CD14-positive monocyte (primary cell): ENCODE results near the gene PHACTR2. TPM values are rescaled to one million over a fixed set of nuclear protein-coding genes. Genes with fewer than 3 reads are reported as not detected.
A peak's percentile ranks its signal among the peaks of the same experiment; 100 is the strongest.

Experiments
- DNase-seq, 3 donors: peaks; one replicate each; pipeline ENCODE4 v3.0.0-alpha.2; 2011 to 2022
- H2AFZ ChIP-seq: 2 replicates; pipeline ENCODE4 v1.6.0; 2012; ENCODE audit warnings: mild to moderate bottlenecking, low read depth, low read length, inconsistent platforms; ENCODE audit not compliant: insufficient read depth, poor library complexity, severe bottlenecking
- H3K27ac ChIP-seq, 2 donors: 1 replicate in 1 of 2; 2 replicates in 1 of 2; pipeline ENCODE4 v1.5.1; 2012 to 2013; ENCODE audit warnings: low read length in 2 of 2, control low read depth in 1 of 2, inconsistent platforms in 1 of 2, low read depth in 1 of 2, mild to moderate bottlenecking in 1 of 2
- H3K27me3 ChIP-seq, 2 donors: one replicate each; pipeline versions ENCODE4 v1.6.0 to v1.6.1; 2011 to 2013; ENCODE audit warnings: low read length in 2 of 2; ENCODE audit not compliant: control insufficient read depth in 2 of 2, insufficient read depth in 2 of 2
- H3K36me3 ChIP-seq, 2 donors: replicated peaks in 1 of 2; 1 replicate in 1 of 2; 2 replicates in 1 of 2; pipeline versions ENCODE4 v1.5.1 to v1.6.1; 2012 to 2013; ENCODE audit warnings: low read length in 2 of 2, control low read depth in 1 of 2, inconsistent platforms in 1 of 2, mild to moderate bottlenecking in 1 of 2; ENCODE audit not compliant: insufficient read depth in 2 of 2, control insufficient read depth in 1 of 2
- H3K4me1 ChIP-seq, 2 donors: 1 replicate in 1 of 2; 2 replicates in 1 of 2; pipeline versions ENCODE4 v1.5.1 to v1.6.1; 2012 to 2013; ENCODE audit warnings: low read length in 2 of 2, control low read depth in 1 of 2, inconsistent platforms in 1 of 2, mild to moderate bottlenecking in 1 of 2, moderate library complexity in 1 of 2; ENCODE audit not compliant: insufficient read depth in 2 of 2, control insufficient read depth in 1 of 2
- H3K4me2 ChIP-seq: replicated peaks from 2 replicates; pipeline ENCODE3; 2012; ENCODE audit warnings: low read length, moderate library complexity, mild to moderate bottlenecking; ENCODE audit not compliant: poor library complexity, severe bottlenecking; ENCODE audit errors: extremely low read depth
- H3K4me3 ChIP-seq, 3 experiments: fragments of 200-600 bp in 1 of 3; sonication (generic) in 1 of 3; replicated peaks in 1 of 3; 1 replicate in 2 of 3; 2 replicates in 1 of 3; pipeline ENCODE4 v1.5.1; 2011 to 2013; ENCODE audit warnings: low read length in 3 of 3, mild to moderate bottlenecking in 3 of 3, control low read depth in 2 of 3, low read depth in 2 of 3, inconsistent platforms in 1 of 3, moderate library complexity in 1 of 3
- H3K79me2 ChIP-seq: 2 replicates; pipeline ENCODE4 v1.6.0; 2012; ENCODE audit warnings: mild to moderate bottlenecking, control low read depth, inconsistent platforms, low read length, moderate library complexity; ENCODE audit not compliant: insufficient read depth
- H3K9ac ChIP-seq: 2 replicates; pipeline ENCODE4 v1.6.0; 2017; ENCODE audit warnings: low read length, mild to moderate bottlenecking; ENCODE audit not compliant: insufficient read depth, poor library complexity, severe bottlenecking
- H3K9me3 ChIP-seq, 2 donors: replicated peaks in 1 of 2; 1 replicate in 1 of 2; 2 replicates in 1 of 2; pipeline versions ENCODE4 v1.5.1 to v1.6.1; 2012 to 2013; ENCODE audit warnings: low read length in 2 of 2, control low read depth in 1 of 2; ENCODE audit not compliant: control insufficient read depth in 1 of 2, insufficient read depth in 1 of 2
- H4K20me1 ChIP-seq: 2 replicates; pipeline ENCODE4 v1.6.0; 2012; ENCODE audit warnings: mild to moderate bottlenecking, low read length, control low read depth, moderate library complexity; ENCODE audit not compliant: insufficient read depth
- H3K27ac Mint-ChIP-seq, 7 donors: one replicate each; pipeline ENCODE4 v1.8.0; 2020; ENCODE audit warnings: mild to moderate bottlenecking in 7 of 7, mixed read lengths in 7 of 7, moderate library complexity in 6 of 7, inconsistent platforms in 2 of 7
- H3K27me3 Mint-ChIP-seq, 3 donors: one replicate each; pipeline ENCODE4 v1.8.0; 2021 to 2022; ENCODE audit warnings: low read depth in 3 of 3, mild to moderate bottlenecking in 3 of 3, mixed read lengths in 3 of 3, moderate library complexity in 3 of 3, inconsistent platforms in 1 of 3
- H3K36me3 Mint-ChIP-seq, 2 donors: one replicate each; pipeline ENCODE4 v1.8.0; 2020; ENCODE audit warnings: mixed read lengths in 2 of 2, inconsistent platforms in 1 of 2, mild to moderate bottlenecking in 1 of 2
- H3K4me1 Mint-ChIP-seq: one replicate; pipeline ENCODE4 v1.8.0; 2020; ENCODE audit warnings: mild to moderate bottlenecking, mixed read lengths
- H3K4me3 Mint-ChIP-seq, 2 donors: one replicate each; pipeline ENCODE4 v1.8.0; 2020; ENCODE audit warnings: mild to moderate bottlenecking in 2 of 2, mixed read lengths in 2 of 2, moderate library complexity in 1 of 2
- H3K9me3 Mint-ChIP-seq, 7 donors: one replicate each; pipeline ENCODE4 v1.8.0; 2020 to 2022; ENCODE audit warnings: mixed read lengths in 7 of 7, mild to moderate bottlenecking in 6 of 7, moderate library complexity in 6 of 7, inconsistent platforms in 2 of 7
- CTCF ChIP-seq: fragments of 200-600 bp; IDR thresholded peaks from one replicate; pipeline ENCODE4 v1.8.0; 2022; ENCODE audit warnings: antibody characterized with exemption, mild to moderate bottlenecking
- WGBS: methylation state at CpG from one replicate; pipeline ENCODE4 v1.1.5; 2013; ENCODE audit warnings: missing lambda C conversion rate; ENCODE audit not compliant: insufficient coverage; 5-methylcytosine and 5-hydroxymethylcytosine counted together
- intact Hi-C, 2 donors: fragments of 100-400 bp; cut with micrococcal nuclease; formaldehyde crosslinking; loops; one replicate each; pipeline versions ENCODE4 v1.15.0 to v1.15.1; 2023
- polyA plus RNA-seq, 3 donors: library from polyadenylated mRNA; depleted of rRNA in 1 of 3; unstranded in 2 of 3; stranded (reverse) in 1 of 3; fragments of 300-500 nt in 2 of 3; fragments of >200 nt in 1 of 3; fragmentation: Illumina TruSeq in 2 of 3; gene quantifications; 1 replicate in 2 of 3; 2 replicates in 1 of 3; pipeline ENCODE4 v1.2.3, GENCODE V29; 2012 to 2021

Gene PHACTR2
- polyA plus RNA-seq, 3 donors: 9.6 to 11.6 (median 11.2) TPM

- no peak overlapping the region for H3K4me3 Mint-ChIP-seq
- no peak overlapping the region for H3K4me2 ChIP-seq
- 96% methylated on average over 6 of the region's 8 CpGs for WGBS
- H3K36me3 Mint-ChIP-seq: peaks cover 8 to 9% of the 10 kb centered on the region in 2 donors
- intact Hi-C loops: no loop called here
- H3K4me3 ChIP-seq: no peak overlapping the region
- no peak for DNase-seq
- peaks cover 30% of the 10 kb centered on the region for H3K4me1 Mint-ChIP-seq
- peak overlapping the region in 1 of 7 donors; percentile 26 for H3K27ac Mint-ChIP-seq
- no peak overlapping the region for H3K27ac ChIP-seq
- H3K4me1 ChIP-seq: peaks cover 22 to 25% of the 10 kb centered on the region in 2 donors
- no peaks in the 10 kb centered on the region for H3K9me3 ChIP-seq
- H3K79me2 ChIP-seq: peaks cover 66% of the 10 kb centered on the region
- no peaks in the 10 kb centered on the region for H3K27me3 ChIP-seq
- no peaks in the 10 kb centered on the region for H3K36me3 ChIP-seq
- peaks cover 0 to 2% (median 0%) of the 10 kb centered on the region in 3 donors for H3K27me3 Mint-ChIP-seq
- no peak for TF ChIP-seq CTCF
- peaks cover 0 to 2% (median under 1%) of the 10 kb centered on the region in 7 donors for H3K9me3 Mint-ChIP-seq
- H3K9ac ChIP-seq: no peak overlapping the region
- H4K20me1 ChIP-seq: peaks cover 15% of the 10 kb centered on the region
- H2AFZ ChIP-seq: no peak overlapping the region
Observed at GRCh38 chr6:143698759-143699429, 21.1 kb downstream of the PHACTR2 start.

GRCh38 chr6:143699430-143699825 lies 21.7 kb downstream of the PHACTR2 start:
- intact Hi-C loops: no loop called here

More at GRCh38 chr6:143699430-143699825, 21.7 kb downstream of the PHACTR2 start:
- Histone ChIP-seq H4K20me1 (peaks cover 15% of the 10 kb centered on the region), H2AFZ (no peak overlapping the region), H3K4me1 (peaks cover 22 to 24% of the 10 kb centered on the region in 2 donors), H3K4me2 (no peak overlapping the region), H3K27me3 (no peaks in the 10 kb centered on the region), H3K36me3 (no peaks in the 10 kb centered on the region), H3K4me3 (no peak overlapping the region), H3K27ac (no peak overlapping the region), H3K9ac (no peak overlapping the region), H3K9me3 (no peaks in the 10 kb centered on the region), H3K79me2 (peaks cover 66% of the 10 kb centered on the region)
- Mint-ChIP-seq H3K4me3 (no peak overlapping the region), H3K27me3 (peaks cover 0 to 2% (median 0%) of the 10 kb centered on the region in 3 donors), H3K36me3 (peaks cover 8 to 9% of the 10 kb centered on the region in 2 donors), H3K9me3 (peaks cover 0 to 2% (median 0%) of the 10 kb centered on the region in 7 donors), H3K27ac (peak overlapping the region in 1 of 7 donors; percentile 64), H3K4me1 (peaks cover 30% of the 10 kb centered on the region)
- TF ChIP-seq CTCF: no peak
- no peak for DNase-seq
- WGBS: 96% methylated on average over 2 of the region's 3 CpGs
